Measurements from ENCODE around the gene CRTAC1.
A peak's percentile ranks its signal among the peaks of the same experiment; 100 is the strongest.

Gene CRTAC1

DNA sequence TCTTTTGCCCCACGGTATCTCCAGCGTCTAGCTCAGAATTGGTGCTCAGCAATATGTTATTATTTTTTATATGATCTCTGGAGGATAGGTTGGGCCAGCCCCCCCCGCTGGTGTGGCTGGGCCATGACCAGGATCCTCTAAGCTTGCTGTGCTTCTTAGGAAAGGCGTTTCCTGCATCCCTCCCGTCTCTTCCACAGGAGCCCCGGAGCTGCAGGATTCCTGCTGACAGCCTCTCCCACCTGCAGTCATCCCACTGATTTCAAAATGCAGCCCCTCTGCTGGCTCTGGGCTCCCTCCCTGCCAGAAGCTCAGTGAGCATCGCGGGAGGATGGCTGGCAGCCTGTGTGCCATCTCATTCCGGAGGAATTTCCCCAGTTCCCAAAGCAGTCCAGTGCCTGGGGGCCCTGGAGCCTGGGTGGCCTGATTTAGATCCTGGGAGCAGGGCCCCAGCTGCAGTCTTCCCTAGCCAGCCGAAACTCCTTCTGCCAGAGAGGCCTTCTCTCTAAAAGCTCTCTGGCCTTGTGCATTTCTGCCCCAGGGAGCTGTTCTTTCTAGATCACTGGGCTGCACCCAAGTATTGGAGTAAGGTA lies 202.6 kb downstream of the CRTAC1 start:
- Histone ChIP-seq H3K27me3 (ENCODE audit: control insufficient read depth in 3 of 3, insufficient read depth in 3 of 3, low read depth in 1 of 3, low read length in 3 of 3) (peaks cover 0 to 35% (median 0%) of the 10 kb centered on the region in 3 experiments), H2BK120ac (ENCODE audit: low read depth, low read length) (no peak overlapping the region), H2AK5ac (ENCODE audit: low read depth, low read length) (peak overlapping the region; percentile 6), H2BK5ac (ENCODE audit: low read length) (no peak overlapping the region), H2BK12ac (ENCODE audit: low read length) (no peak overlapping the region), H4K91ac (ENCODE audit: low read depth, low read length, poor library complexity) (no peak overlapping the region), H3K4ac (ENCODE audit: low read length) (no peak overlapping the region), H3K27ac (replicated peaks; ENCODE audit: low read length) (no peak overlapping the region), H3K36me3 (replicated peaks in 1 of 2; ENCODE audit: control insufficient read depth in 2 of 2, insufficient read depth in 2 of 2, low read length in 2 of 2) (no peaks in the 10 kb centered on the region), H3K4me1 (ENCODE audit: control insufficient read depth in 2 of 2, insufficient read depth in 1 of 2, low read depth in 1 of 2, low read length in 2 of 2) (peaks cover 0 to 7% of the 10 kb centered on the region in 2 donors), H4K8ac (ENCODE audit: low read depth, low read length) (no peak overlapping the region), H2AFZ (ENCODE audit: low read length) (no peak overlapping the region), H3K4me2 (ENCODE audit: insufficient read depth, low read length, poor library complexity, severe bottlenecking) (no peak overlapping the region), H3K14ac (ENCODE audit: low read length) (peak overlapping the region; percentile 22), H3K18ac (ENCODE audit: low read length) (no peak overlapping the region), H3K9me3 (replicated peaks in 1 of 2; ENCODE audit: control insufficient read depth in 2 of 2, insufficient read depth in 1 of 2, low read depth in 1 of 2, low read length in 2 of 2) (no peaks in the 10 kb centered on the region), H3K4me3 (ENCODE audit: low read length in 2 of 2) (no peak overlapping the region), H3K23ac (ENCODE audit: low read depth, low read length, poor library complexity) (no peak overlapping the region), H2BK15ac (ENCODE audit: low read length) (no peak overlapping the region), H3K9ac (ENCODE audit: low read depth, low read length, poor library complexity) (no peak overlapping the region), H3K79me1 (ENCODE audit: low read depth, low read length) (no peaks in the 10 kb centered on the region)
- no peak for DNase-seq (ENCODE audit: low spot score)
- WGBS, 2 donors (ENCODE audit: extremely low coverage in 2 of 2, insufficient read length in 2 of 2, insufficient replicate concordance in 1 of 2) = no CpG with 5 or more reads among the region's 10 CpGs

GRCh38 chr10:97826892-97827291 lies 203.5 kb downstream of the CRTAC1 start:
- DNase-seq (ENCODE audit: low spot score) = no peak
- Histone ChIP-seq H3K4me2 (ENCODE audit: insufficient read depth, low read length, poor library complexity, severe bottlenecking) (no peak overlapping the region), H3K23ac (ENCODE audit: low read depth, low read length, poor library complexity) (no peak overlapping the region), H3K9me3 (replicated peaks in 1 of 2; ENCODE audit: control insufficient read depth in 2 of 2, insufficient read depth in 1 of 2, low read depth in 1 of 2, low read length in 2 of 2) (no peaks in the 10 kb centered on the region), H3K4me1 (ENCODE audit: control insufficient read depth in 2 of 2, insufficient read depth in 1 of 2, low read depth in 1 of 2, low read length in 2 of 2) (peaks cover 0 to 9% of the 10 kb centered on the region in 2 donors), H2BK12ac (ENCODE audit: low read length) (no peak overlapping the region), H2BK120ac (ENCODE audit: low read depth, low read length) (no peak overlapping the region), H3K18ac (ENCODE audit: low read length) (no peak overlapping the region), H4K91ac (ENCODE audit: low read depth, low read length, poor library complexity) (no peak overlapping the region), H3K4ac (ENCODE audit: low read length) (no peak overlapping the region), H3K79me1 (ENCODE audit: low read depth, low read length) (no peaks in the 10 kb centered on the region), H4K8ac (ENCODE audit: low read depth, low read length) (no peak overlapping the region), H3K9ac (ENCODE audit: low read depth, low read length, poor library complexity) (no peak overlapping the region), H3K27ac (replicated peaks; ENCODE audit: low read length) (no peak overlapping the region), H2BK5ac (ENCODE audit: low read length) (no peak overlapping the region), H3K36me3 (replicated peaks in 1 of 2; ENCODE audit: control insufficient read depth in 2 of 2, insufficient read depth in 2 of 2, low read length in 2 of 2) (no peaks in the 10 kb centered on the region), H3K27me3 (ENCODE audit: control insufficient read depth in 3 of 3, insufficient read depth in 3 of 3, low read depth in 1 of 3, low read length in 3 of 3) (peaks cover 0 to 36% (median 0%) of the 10 kb centered on the region in 3 experiments), H2AFZ (ENCODE audit: low read length) (no peak overlapping the region), H2AK5ac (ENCODE audit: low read depth, low read length) (no peak overlapping the region), H2BK15ac (ENCODE audit: low read length) (no peak overlapping the region), H3K14ac (ENCODE audit: low read length) (no peak overlapping the region), H3K4me3 (ENCODE audit: low read length in 2 of 2) (no peak overlapping the region)
- WGBS, 2 donors (ENCODE audit: extremely low coverage in 2 of 2, insufficient read length in 2 of 2, insufficient replicate concordance in 1 of 2) = no CpG with 5 or more reads among the region's 1 CpG

DNA sequence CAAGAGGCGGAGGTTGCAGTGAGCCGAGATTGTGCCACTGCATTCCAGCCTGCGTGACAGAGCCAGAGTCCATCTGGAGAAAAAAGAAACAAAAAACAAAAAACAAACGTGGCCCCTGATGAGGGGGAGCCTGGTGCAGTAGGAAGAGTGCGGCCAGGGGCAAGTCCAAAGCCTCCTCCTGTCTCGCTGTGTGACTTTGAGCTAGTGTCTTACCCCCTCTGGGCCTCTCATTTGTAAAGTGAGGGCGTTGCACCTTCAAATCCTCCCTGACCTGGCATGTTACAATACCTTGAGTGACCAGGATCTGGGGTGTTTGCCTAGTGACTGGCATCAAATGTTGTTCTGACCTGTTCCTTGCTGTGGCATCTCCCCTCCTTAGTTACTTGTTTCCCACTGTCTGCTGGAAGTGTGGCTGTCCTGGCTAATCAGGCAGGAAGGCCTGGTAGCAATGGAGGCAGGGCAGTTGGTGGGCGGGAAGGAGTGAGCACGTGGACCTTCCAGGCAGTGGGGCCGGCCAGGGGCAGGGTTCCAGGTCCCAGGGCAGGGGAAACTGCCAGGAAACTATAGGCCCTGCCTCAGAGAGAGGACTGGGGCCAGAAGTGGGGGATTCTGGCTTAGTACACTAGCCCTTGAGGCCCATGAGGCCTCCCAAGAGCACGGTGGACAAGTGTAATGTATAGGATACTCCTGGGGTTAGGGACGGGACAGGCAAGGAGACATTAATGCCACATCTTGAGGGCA lies 205.2 kb downstream of the CRTAC1 start:
- H3K23ac ChIP-seq (ENCODE audit: low read depth, low read length, poor library complexity) = no peak overlapping the region
- no peaks in the 10 kb centered on the region for H3K79me1 ChIP-seq (ENCODE audit: low read depth, low read length)
- no peak overlapping the region for H3K4me3 ChIP-seq (ENCODE audit: low read length in 2 of 2)
- no peak overlapping the region for H3K27ac ChIP-seq (replicated peaks; ENCODE audit: low read length)
- H3K9me3 ChIP-seq (replicated peaks in 1 of 2; ENCODE audit: control insufficient read depth in 2 of 2, insufficient read depth in 1 of 2, low read depth in 1 of 2, low read length in 2 of 2) = no peaks in the 10 kb centered on the region
- no peak overlapping the region for H4K8ac ChIP-seq (ENCODE audit: low read depth, low read length)
- no CpG with 5 or more reads among the region's 12 CpGs for WGBS, 2 donors (ENCODE audit: extremely low coverage in 2 of 2, insufficient read length in 2 of 2, insufficient replicate concordance in 1 of 2)
- H3K14ac ChIP-seq (ENCODE audit: low read length) = no peak overlapping the region
- H3K4me1 ChIP-seq (ENCODE audit: control insufficient read depth in 2 of 2, insufficient read depth in 1 of 2, low read depth in 1 of 2, low read length in 2 of 2) = peaks cover 0 to 16% of the 10 kb centered on the region in 2 donors
- peaks cover 0 to 39% (median 0%) of the 10 kb centered on the region in 3 experiments for H3K27me3 ChIP-seq (ENCODE audit: control insufficient read depth in 3 of 3, insufficient read depth in 3 of 3, low read depth in 1 of 3, low read length in 3 of 3)
- no peak overlapping the region for H3K9ac ChIP-seq (ENCODE audit: low read depth, low read length, poor library complexity)
- no peak overlapping the region for H2AFZ ChIP-seq (ENCODE audit: low read length)
- no peaks in the 10 kb centered on the region for H3K36me3 ChIP-seq (replicated peaks in 1 of 2; ENCODE audit: control insufficient read depth in 2 of 2, insufficient read depth in 2 of 2, low read length in 2 of 2)
- no peak overlapping the region for H2BK120ac ChIP-seq (ENCODE audit: low read depth, low read length)
- no peak for DNase-seq (ENCODE audit: low spot score)
- peak overlapping the region; percentile 2 for H3K18ac ChIP-seq (ENCODE audit: low read length)
- no peak overlapping the region for H3K4ac ChIP-seq (ENCODE audit: low read length)
- no peak overlapping the region for H2BK5ac ChIP-seq (ENCODE audit: low read length)
- H4K91ac ChIP-seq (ENCODE audit: low read depth, low read length, poor library complexity) = no peak overlapping the region
- no peak overlapping the region for H2AK5ac ChIP-seq (ENCODE audit: low read depth, low read length)
- no peak overlapping the region for H2BK12ac ChIP-seq (ENCODE audit: low read length)
- no peak overlapping the region for H2BK15ac ChIP-seq (ENCODE audit: low read length)
- no peak overlapping the region for H3K4me2 ChIP-seq (ENCODE audit: insufficient read depth, low read length, poor library complexity, severe bottlenecking)

- H2BK12ac ChIP-seq (ENCODE audit: low read length) = no peak overlapping the region
Observed at GRCh38 chr10:97823734-97824133, 206.7 kb downstream of the CRTAC1 start.

More at GRCh38 chr10:97823734-97824133, 206.7 kb downstream of the CRTAC1 start:
- no peak overlapping the region for H3K23ac ChIP-seq (ENCODE audit: low read depth, low read length, poor library complexity)
- no peak for DNase-seq (ENCODE audit: low spot score)
- no peak overlapping the region for H2BK5ac ChIP-seq (ENCODE audit: low read length)
- H3K14ac ChIP-seq (ENCODE audit: low read length) = peak overlapping the region; percentile 9
- no peak overlapping the region for H3K4me2 ChIP-seq (ENCODE audit: insufficient read depth, low read length, poor library complexity, severe bottlenecking)
- H2AK5ac ChIP-seq (ENCODE audit: low read depth, low read length) = peak overlapping the region; percentile 65
- no peaks in the 10 kb centered on the region for H3K9me3 ChIP-seq (replicated peaks in 1 of 2; ENCODE audit: control insufficient read depth in 2 of 2, insufficient read depth in 1 of 2, low read depth in 1 of 2, low read length in 2 of 2)
- H3K9ac ChIP-seq (ENCODE audit: low read depth, low read length, poor library complexity) = no peak overlapping the region
- H4K8ac ChIP-seq (ENCODE audit: low read depth, low read length) = no peak overlapping the region
- no CpG with 5 or more reads among the region's 12 CpGs for WGBS, 2 donors (ENCODE audit: extremely low coverage in 2 of 2, insufficient read length in 2 of 2, insufficient replicate concordance in 1 of 2)
- H3K27me3 ChIP-seq (ENCODE audit: control insufficient read depth in 3 of 3, insufficient read depth in 3 of 3, low read depth in 1 of 3, low read length in 3 of 3) = peaks cover 0 to 44% (median 0%) of the 10 kb centered on the region in 3 experiments
- no peak overlapping the region for H2AFZ ChIP-seq (ENCODE audit: low read length)
- no peak overlapping the region for H3K4ac ChIP-seq (ENCODE audit: low read length)
- no peak overlapping the region for H3K4me3 ChIP-seq (ENCODE audit: low read length in 2 of 2)
- H3K36me3 ChIP-seq (replicated peaks in 1 of 2; ENCODE audit: control insufficient read depth in 2 of 2, insufficient read depth in 2 of 2, low read length in 2 of 2) = no peaks in the 10 kb centered on the region
- no peak overlapping the region for H3K27ac ChIP-seq (replicated peaks; ENCODE audit: low read length)
- peak overlapping the region; percentile 93 for H2BK15ac ChIP-seq (ENCODE audit: low read length)
- no peaks in the 10 kb centered on the region for H3K79me1 ChIP-seq (ENCODE audit: low read depth, low read length)
- no peak overlapping the region for H4K91ac ChIP-seq (ENCODE audit: low read depth, low read length, poor library complexity)
- peaks cover 0 to 16% of the 10 kb centered on the region in 2 donors for H3K4me1 ChIP-seq (ENCODE audit: control insufficient read depth in 2 of 2, insufficient read depth in 1 of 2, low read depth in 1 of 2, low read length in 2 of 2)
- H2BK120ac ChIP-seq (ENCODE audit: low read depth, low read length) = no peak overlapping the region
- peak overlapping the region; percentile 90 for H3K18ac ChIP-seq (ENCODE audit: low read length)

Data from neuronal stem cell (in vitro differentiated cells).